Stimulated activated CD4-positive, alpha-beta T cell treated with anti-CD3 and anti-CD28 coated beads, Interleukin-1b, Interleukin-23, amount 100 ng/mL, for 1 hour (primary cell): ENCODE data around the gene NAV2.

Experiments used
- DNase-seq, 2 donors: peaks; one replicate each; pipeline ENCODE4 v3.0.0-alpha.2; 2020; ENCODE audit warnings: low read depth in 2 of 2

NAV2 gene

DNA sequence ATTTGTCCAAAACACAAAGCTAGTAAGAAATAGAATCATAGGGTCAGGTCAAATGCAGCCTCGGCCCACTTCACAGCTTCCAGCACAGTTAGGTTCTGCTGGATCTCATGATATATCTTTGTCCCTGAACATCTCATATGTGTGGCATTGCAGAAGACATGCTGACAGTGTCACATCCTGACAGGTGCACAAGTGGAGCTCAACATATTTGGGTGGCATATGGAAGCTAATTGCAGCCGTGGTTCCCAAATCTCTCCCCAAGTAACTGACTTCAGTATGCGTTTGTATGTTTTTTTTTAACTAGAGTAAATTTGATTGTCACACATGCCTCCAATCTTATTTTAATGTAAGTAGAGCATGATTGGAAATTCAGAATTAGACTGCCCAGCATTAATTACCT, 33.4 kb downstream of the NAV2 start:
- no peak for DNase-seq

DNA sequence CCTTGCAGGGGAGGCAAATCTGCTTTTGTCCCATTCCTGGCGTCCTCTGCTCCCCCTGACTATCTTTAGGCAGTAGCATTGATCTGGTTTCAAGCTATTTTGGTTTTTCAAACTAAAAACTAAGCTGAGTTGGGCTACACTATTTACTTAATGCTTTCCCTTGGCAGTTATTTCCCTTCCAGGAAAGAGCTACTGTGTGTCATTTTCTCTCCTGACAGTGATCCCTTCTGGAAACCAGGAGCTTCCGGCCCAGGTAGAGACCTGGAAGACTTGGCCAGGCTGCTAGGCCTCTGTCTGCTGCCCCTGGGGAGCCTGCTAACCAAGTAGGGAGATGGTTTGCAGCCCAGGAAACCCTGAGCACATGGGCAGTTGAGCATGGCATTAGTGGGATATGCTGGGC, 35.0 kb downstream of the NAV2 start:
- DNase-seq, result no peak

DNA sequence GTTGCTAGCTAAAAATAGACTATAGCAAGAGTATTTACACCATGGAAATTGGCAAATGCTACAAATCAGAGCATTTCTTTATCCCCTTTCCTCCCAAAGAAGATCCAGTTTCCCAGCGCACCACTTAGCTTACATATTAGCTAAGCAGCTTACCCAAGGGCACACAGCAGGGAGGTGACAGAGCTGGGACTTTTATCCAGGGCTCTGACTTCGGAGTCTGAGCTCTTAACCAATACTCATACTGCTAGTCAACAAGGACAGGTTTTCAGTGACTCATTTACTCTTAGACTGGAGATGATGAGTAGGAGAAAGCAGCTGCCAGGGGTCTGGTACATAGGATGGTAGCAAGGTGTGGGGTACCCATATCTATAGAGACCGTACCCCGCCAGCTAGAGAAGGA, 38.4 kb downstream of the NAV2 start:
- DNase-seq, result no peak

DNA sequence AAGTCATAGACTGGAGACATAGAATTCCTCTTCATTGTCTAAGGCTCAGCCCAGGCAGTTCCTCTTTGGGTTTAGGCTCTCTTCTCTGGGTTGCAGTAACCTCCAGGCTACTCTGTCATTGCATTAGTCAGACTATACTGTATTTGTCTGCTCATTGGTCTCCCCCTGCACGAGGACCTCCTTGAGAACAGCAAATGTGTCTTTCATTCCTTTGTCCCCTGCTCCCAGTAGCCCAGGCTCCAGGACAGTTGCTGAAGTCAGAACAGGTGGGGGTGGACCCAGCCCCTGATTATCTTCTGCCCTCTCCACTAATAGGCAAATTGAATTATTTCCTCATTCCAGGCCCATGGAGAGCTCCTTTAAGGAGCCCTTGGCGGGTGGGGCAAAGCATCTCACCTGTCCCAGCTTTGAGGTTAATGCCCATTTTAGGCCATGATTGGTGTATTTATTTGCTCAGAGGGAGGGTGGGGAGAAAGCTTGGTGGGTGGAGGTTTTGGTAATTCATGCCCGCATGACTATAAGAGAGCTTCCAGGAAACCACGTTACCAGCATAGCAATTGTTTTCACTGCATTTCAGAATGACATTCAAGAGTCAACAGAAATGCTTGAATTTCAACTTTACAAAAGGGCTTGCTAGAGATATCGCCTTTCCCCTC, 40.9 kb downstream of the NAV2 start:
- no peak for DNase-seq

DNA sequence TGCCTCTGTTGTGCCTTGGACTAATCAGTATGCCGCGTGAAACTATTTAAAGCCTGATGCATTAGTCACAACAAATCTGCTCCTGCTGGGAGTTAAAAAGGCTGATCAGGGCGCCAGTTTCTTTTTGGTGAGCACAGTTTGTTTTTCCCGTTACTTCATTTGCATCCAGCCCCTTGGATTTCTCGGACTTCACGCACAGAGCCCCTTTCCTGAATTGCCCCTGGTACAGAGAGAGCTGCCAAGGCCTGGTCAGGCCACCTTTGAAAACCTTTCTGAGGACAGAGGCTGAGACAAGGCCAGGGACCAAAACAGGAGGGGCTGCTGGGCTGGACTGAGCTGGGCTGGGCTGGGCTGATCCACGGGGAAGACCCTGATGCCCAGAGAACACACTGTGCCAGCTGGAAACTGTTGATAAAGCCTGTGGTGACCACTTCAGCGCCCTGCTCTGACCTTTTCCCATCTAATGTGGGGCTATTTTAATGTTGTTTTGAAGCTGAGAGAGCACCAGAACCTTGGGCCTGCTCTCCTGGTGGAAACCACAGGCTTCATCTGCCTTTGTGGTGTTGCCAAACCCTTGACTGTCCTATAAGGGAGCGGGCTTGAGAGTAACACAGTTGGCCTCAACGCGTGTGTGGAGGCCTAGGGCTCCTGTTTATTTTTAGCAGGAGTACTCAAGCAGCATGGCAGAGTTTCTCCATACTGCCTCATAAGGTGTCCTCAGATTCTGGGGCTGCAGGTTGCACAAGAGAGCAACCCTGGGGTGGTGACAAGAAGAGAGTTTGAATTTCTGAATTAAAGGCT, 44.2 kb downstream of the NAV2 start:
- DNase-seq, result no peak

DNA sequence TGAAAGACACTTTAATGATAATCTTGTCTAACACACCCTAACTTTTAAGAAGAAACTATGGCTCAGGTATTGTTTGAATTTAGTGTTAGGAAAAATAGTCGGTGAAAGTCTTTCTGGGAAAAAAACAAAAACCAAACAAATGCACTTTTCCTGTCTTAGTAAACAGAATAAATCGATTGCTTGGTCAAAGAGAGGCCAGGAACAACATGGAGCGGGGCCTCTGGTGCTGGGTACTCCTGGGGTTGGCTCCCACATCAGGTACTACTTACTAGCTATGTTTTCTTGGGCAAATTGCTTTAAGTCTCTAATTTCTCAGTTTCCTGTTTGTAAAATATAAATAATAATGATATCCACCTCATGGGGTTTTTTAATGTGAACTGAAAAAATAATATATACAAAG, 46.8 kb downstream of the NAV2 start:
- no peak for DNase-seq

DNA sequence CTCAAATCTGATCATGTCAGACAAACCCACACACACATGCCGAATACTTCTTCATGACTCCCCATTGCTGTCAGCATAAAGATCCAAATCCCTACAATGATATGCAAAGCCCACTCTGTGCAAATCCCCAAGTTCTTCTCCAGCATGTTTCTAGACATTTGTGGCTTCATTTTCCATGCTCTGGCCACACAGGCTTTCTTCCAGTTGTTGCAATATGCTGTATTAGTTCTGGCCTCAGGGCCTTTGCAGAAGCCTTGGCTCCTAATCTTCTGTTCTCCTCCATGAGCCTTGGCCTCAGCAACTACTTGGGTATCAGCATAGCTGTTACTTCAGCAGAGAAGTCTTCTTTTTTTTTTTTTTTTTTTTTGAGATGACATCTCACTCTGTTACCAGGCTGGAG, 49.6 kb downstream of the NAV2 start:
- no peak for DNase-seq

DNA sequence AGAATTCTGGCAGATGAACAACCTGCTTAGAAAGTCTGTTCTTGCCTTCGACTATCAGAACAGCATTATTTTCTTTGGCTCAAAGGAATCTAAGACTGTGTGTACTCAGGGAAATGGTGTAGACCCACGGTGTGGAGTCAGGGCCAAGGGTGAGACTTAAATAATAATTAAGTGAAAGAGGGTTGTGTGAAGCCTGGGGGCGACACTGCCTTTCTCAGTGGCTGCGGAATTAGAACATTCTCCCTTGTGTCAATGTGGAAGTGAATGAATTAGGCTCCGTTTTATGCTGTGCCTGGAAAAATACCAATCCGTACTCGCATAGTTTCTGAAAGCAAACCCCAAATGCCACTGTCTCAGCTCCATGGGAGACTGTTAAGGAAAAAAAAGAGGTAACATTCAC, 50.7 kb downstream of the NAV2 start:
- no peak for DNase-seq

DNA sequence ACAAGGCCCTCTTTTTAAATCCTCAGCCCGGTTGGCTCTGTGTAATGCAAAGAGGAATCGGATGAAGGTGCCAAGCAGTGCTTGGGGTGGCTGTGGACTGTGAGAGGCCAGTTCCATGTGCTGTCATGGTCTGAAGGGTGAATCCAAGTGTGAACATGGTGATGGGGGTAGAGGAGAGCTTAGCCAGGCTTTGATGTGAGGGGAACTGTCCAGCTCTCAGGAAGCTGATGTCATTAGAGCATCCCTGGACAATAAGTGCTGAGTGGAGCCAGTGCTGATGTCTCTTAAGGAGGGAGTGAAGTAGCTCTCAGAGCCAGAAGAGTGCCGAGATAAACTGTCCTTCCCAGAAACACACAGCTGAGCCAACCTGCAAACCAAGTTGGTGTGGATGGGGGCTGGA, 53.6 kb downstream of the NAV2 start:
- no peak for DNase-seq

DNA sequence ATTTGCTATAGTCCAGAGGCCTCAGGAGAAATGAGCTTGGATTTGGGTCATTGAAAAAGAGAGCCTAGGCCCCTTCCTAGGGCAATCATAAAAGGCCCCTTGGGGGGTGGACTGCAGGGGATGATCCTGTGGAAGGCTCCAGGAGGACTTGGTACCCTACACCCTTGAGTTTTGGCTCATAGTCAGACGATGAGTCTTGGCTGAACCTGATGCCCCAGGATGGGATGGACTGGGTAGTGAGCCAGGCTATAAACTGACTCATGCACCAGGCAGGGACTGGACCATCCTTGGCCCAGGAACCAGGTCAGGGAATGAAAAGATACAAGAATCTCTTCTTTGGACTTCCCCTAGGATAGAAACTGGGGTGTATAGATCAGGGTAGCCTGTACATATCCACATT, 54.2 kb downstream of the NAV2 start:
- no peak for DNase-seq

DNA sequence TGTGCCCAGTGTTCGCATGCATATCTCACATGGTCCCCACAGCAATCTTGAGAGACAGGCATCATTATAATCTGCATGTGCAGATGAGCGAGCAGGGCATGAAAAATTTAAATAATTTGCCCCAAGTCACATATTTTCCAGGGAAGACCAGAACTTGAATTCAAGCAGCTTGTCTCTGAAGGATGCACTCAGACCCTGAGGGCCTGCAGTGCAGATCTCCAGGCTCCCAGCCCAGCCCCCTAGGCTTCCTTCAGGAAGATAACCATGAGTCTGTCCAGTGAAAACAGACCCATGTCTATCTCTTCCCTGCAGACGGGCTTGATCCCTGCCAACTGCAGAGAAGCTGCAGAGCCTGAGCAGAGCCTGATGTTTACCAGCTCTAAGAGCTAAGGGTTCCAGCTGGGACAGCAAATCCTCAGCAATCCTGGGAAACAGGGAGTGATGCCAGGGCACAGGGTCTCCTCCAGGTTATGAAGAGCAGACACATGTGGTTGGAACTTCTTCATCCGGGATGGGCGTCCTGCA, 55.1 kb downstream of the NAV2 start:
- no peak for DNase-seq

DNA sequence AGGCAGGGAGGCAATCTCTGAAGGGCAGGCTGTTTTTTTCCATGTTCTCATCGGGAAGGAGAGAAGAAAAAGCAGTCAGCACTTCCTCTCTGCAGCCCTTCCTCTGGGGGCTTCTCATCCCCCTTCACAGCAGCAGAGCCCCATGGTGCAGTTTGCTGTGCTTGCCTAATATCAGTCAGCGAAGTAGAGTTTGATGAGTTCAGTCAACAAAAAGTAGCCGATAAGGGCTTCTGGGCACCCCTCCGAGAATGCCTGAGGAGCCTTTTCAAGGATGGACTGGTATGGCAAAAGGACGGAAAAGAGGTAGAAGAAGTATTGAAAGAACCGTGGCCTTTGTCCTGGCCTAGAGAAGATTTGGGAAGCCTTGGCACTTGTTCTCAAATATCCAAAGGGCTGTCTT, 55.6 kb downstream of the NAV2 start:
- no peak for DNase-seq

DNA sequence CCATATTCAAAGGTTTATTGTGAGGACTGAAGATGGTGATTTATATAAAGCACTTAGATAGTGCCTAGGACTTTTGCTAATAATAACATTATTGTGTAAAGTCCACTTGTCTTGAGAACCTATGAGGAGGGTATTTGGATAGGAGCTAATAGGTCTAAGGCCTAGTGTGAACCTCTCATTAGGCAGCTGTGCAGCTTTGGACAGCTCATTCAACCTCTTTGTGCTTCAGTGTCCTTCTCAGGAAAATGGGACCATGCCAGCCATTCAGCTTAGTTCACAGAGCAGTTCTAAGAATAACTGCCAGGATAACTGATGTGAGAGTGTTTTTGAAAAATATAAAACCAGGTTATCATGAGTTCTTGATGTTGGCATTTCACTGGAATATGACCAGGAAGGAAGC, 56.2 kb downstream of the NAV2 start:
- DNase-seq, result no peak

DNA sequence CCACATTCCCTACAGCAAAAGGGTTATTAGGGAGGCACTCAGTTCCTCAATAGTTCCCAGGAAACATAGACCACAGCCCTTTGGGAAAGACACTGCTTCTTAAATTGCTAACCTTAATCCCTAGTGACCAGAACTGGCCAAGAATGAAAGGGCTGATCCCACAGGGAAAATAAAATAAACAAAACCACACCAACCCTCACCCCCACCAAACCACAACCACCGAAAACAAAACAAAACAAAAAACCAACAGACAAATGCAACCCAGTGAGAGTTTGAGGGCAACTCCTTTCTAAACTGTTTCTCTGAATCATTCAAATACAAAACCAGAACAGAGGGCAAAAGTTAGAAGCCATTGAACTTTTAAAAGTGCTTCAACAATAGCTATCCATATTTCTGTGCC, 57.2 kb downstream of the NAV2 start:
- DNase-seq, result no peak

DNA sequence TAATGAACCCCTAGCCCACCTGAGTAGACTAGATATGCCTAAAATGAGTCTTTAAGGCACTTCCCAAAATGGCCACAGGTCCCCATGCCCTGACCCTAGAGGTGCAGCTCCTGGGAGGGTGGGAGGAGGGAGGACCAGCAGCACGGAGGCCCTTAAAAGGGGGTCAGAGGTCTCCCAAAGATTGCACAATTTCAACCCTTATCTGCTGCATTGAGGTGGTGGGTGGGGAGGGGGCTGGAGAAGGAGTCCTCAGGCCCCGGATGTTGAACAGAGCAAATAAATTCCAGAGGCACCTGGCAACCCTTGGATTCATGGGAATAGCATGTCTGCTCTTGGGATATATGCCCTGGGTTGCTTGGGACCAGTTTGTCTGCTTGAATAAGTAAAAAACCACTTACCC, 57.6 kb downstream of the NAV2 start:
- no peak for DNase-seq

DNA sequence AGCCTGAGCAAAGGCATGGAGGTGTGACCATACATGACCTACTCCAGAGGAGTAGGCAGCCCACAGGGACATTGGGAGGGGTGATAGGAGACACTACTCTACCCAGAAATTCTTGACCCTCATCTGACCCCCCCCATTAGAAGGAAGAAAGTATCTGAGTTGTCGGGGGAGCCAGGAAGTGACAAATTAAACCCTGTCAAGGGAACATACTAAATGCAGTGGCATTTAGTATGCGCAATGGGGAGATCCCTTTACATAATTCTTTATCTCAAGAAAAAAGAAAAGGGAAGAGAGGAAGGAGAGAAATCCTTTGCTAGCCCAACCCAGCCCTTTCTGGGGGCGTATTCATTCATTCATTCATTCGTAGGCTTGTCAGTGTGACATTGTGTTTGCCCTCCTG, 58.8 kb downstream of the NAV2 start:
- no peak for DNase-seq

DNA sequence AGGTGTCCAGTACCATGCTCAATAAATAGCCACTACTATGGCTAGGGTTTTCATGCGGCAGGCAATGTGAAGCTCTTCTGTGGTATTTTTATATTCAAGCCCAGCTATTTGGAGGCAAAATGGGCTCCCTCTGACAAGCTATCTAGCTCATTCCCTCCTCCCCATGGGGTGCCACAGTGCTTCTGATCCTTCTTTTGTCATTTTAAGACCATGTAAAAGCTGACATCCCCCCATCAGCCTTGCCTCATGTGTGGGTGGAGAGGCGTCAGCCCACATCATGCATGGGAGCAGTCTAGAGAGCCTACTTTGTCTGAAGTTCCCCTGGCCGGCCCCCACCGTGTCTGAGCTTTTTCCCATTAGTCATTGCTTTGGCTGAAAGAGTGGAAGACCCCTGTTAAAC, 59.8 kb downstream of the NAV2 start:
- DNase-seq, result no peak

DNA sequence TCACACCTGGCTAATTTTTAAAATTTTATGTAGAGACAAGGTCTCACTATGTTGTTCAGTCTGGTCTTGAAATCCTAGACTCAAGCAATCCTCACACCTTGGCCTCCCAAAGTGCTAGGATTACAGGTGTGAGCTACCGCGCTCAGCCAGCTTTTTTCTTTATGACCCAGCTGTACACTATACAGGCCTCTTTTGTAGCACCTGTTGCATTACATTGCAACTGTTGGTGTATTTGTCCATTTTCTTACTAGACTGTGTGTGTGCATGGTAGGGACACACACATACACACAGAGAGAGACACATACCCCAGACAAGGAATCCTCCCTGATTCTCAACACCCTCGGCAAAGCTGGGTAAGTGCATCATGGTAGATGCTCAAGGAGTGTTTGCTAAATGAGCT, 61.7 kb downstream of the NAV2 start:
- DNase-seq, result no peak

DNA sequence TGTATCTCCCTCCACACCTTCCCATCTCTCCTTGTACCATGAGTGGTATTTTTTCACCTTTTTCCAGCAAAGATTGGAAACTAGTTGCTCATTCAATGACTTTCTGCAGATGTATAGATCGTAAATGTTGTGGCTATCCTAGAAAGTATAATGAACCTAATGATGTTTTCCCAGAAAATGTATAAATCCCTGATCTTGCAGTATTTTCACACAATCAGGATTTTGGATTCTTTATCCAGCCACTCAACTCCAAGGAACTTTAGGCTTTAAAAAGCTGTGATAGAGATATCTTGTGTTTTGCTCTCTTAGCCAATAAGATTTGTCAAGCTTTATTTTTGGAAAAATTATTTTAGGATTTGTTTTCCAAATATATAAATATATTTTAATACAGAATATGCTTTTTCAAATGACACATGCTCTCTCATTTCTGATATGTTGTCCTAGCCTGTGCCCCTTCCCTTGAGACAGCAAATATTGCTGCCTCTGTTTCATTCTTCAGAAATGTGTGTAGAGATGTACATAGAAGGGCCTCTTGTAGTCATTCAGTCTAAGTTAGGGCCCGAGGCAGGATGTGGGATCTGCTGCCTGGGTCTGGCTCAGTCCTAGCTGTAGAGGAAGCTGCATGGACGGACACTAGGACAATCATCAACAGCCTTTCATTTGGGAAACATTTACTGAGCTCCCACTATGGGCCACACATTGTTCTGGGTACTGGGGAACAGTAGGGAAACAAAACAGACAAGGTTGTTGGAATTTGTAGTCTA, 62.4 kb downstream of the NAV2 start:
- no peak for DNase-seq

DNA sequence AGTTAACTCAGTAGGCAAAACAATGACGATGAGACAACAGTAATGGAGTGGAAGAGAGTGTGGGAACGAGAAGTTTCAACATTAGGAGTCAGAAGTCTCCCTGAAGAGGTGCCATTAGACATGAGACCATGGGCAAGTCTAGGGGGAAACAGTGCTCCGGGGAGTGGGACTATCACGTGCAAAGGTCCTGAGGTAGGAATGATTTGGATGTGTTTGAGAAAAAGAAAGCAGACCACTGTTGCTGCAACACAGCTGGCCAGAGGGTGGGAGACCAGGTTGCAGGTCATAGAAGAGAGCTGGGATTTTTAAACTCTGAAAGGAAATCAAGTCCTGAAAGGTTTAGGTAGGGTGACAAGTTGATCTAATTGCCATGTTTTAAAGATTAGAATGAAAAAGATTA, 63.0 kb downstream of the NAV2 start:
- no peak for DNase-seq

DNA sequence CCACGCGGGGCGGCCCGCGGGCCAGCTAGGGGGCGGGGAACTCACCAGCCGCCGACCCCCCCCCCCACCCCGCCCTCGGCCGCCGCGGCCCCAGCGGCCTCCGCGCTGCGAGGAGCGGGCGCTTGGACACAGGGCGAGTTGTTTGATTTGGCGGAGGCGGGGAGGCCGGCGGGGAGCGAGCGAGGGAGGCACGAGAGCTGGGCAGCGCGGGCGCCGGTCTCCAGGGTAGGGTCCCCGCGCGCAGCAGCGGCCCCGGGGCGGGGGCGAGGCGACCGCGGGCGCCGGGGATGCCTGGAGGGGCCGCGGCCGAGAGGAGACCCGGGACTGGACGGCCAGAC, 64.4 kb downstream of the NAV2 start:
- no peak for DNase-seq

DNA sequence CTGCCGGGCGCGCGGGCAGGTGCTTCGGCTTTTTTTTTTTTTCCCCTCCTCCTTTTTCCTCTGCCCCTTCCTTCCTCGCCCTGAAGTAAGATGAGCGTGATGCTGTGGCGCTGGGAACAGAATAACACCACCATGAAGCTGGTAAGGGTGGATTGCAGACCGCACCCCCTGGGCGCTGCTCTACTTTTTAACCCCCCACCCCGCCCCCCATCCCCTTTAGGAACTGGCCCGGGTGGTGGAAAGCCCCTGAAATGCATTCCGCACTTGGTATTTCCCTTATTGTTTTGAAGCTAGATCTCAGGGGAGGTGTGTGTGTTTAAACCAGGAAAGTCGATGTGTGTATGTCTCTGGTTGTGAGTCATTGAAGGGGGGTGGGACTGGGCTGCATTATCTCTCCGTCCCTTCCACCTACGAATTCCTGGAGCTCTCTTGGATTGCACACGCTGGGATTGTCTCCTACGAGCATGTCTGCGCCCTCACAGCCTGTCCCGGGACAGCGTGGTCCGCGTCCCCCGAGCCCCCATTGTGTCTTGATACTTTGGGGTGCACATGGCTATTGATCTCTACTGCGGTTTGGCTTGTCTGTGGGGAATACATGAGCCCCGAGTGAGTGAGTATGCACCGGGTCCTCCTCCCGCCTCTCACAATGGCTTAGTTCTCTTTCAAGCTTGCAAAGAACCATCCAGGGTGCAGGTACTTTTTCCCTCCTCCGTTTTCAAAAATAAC, 64.9 kb downstream of the NAV2 start:
- DNase-seq, result no peak
